HepG2 (cell line): ENCODE data around the gene C16orf90. TPM values are rescaled to one million over a fixed set of nuclear protein-coding genes. Genes with fewer than 3 reads are reported as not detected.

ENCODE experiments used
- GRHL1 ChIP-seq: sonication (generic); formaldehyde crosslinking; conservative IDR thresholded peaks from 2 replicates; pipeline ENCODE4 v1.8.0; 2022; ENCODE audit warnings: missing genetic modification reagents
- GTF2F1 ChIP-seq: fragments of 150-350 bp; IDR thresholded peaks from 2 replicates; pipeline ENCODE4 v1.6.1; 2014; ENCODE audit warnings: low read length
- KDM5A ChIP-seq: fragments of 200-600 bp; sonication (generic); IDR thresholded peaks from 2 replicates; pipeline ENCODE4 v1.7.0; 2018; ENCODE audit warnings: antibody characterized with exemption, mild to moderate bottlenecking, low read length, borderline replicate concordance
- NR2F1 ChIP-seq, 2 experiments: fragments of 450-650 bp in 1 of 2; formaldehyde crosslinking in 1 of 2; IDR thresholded peaks; 2 replicates each; pipeline versions ENCODE4 v1.5.0 to v1.6.1; 2016 to 2020; ENCODE audit warnings: mild to moderate bottlenecking in 1 of 2, missing compliant biosample characterization in 1 of 2, missing genetic modification reagents in 1 of 2, moderate library complexity in 1 of 2
- POLR2G ChIP-seq: fragments of 200-400 bp; formaldehyde crosslinking; IDR thresholded peaks from 2 replicates; pipeline ENCODE4 v1.6.1; 2018; ENCODE audit warnings: mild to moderate bottlenecking, low read depth, low read length, moderate library complexity
- ZFX ChIP-seq: sonication (generic); formaldehyde crosslinking; IDR thresholded peaks from 2 replicates; pipeline ENCODE4 v1.4.0; 2020; ENCODE audit warnings: mild to moderate bottlenecking, low read depth, missing genetic modification reagents, moderate library complexity
- ZNF720 ChIP-seq: sonication (generic); formaldehyde crosslinking; IDR thresholded peaks from 2 replicates; pipeline ENCODE4 v1.4.0; 2020; ENCODE audit warnings: missing genetic modification reagents
- ZNF790 ChIP-seq: sonication (generic); formaldehyde crosslinking; IDR thresholded peaks from 2 replicates; pipeline ENCODE4 v1.8.0; 2022; ENCODE audit warnings: missing genetic modification reagents, mild to moderate bottlenecking, borderline replicate concordance
- microRNA-seq: library from miRNA; unstranded; fragments of <30 nt; microRNA quantifications from one replicate; pipeline ENCODE4, GENCODE V29; 2020
- polyA plus RNA-seq, 8 experiments: library from polyadenylated mRNA; depleted of rRNA in 3 of 8; stranded (reverse) in 7 of 8; unstranded in 1 of 8; fragments of >200 nt; fragmentation: Illumina TruSeq in 4 of 8; extraction: Trizol in 4 of 8; gene quantifications; 2 replicates each; pipeline versions ENCODE4 v1.2.1 to v1.2.3, GENCODE V29; 2011 to 2016; ENCODE audit warnings: low read depth in 4 of 8, missing spikeins in 1 of 8, mixed read lengths in 1 of 8; ENCODE audit not compliant: insufficient read depth in 1 of 8
- small RNA-seq, 3 experiments: library from RNA; depleted of rRNA; stranded (forward); fragments of <200 nt; gene quantifications; one replicate each; pipeline ENCODE3, GENCODE V24; 2012; ENCODE audit warnings: low read depth in 2 of 3, low replicate concordance in 1 of 3; ENCODE audit not compliant: insufficient read length in 3 of 3, insufficient read depth in 2 of 3
- total RNA-seq, 5 experiments: library from RNA; depleted of rRNA; stranded (reverse); fragments of >200 nt; fragmentation: Illumina TruSeq; extraction: Trizol; gene quantifications; 2 replicates each; pipeline ENCODE4 v1.2.3, GENCODE V29; 2016; ENCODE audit warnings: low read depth in 1 of 5

Gene C16orf90
- total and polyA plus RNA-seq, 2 of the 13 experiments (the other 11 are each of a cell fraction or from before 2014, with no cell fraction given) = not detected

- TF ChIP-seq GRHL1 (CRISPR knock-in tag) (no peak), GTF2F1 (no peak), KDM5A (peak; percentile 15; the same call in 1 of the 2 replicates), ZNF720 (CRISPR knock-in tag) (no peak), POLR2G (peak; percentile 54), NR2F1 (CRISPR knock-in tag; IDR thresholded peaks at IDR 0.05) (no peak), ZNF790 (CRISPR knock-in tag) (no peak), ZFX (peak; percentile 48; the same call in 1 of the 2 replicates)
Measured at GRCh38 chr16:3444032-3444388, 51.3 kb downstream of the C16orf90 start (continued).

Small RNA genes within 50 kb of the gene (microRNA-seq; reads per million reads assigned to microRNA genes)
- gene MIR6126 = not detected

Small RNA genes within 50 kb of the gene (small RNA-seq; reads per million reads assigned to genes)
- 0 reads per million in 3 experiments for gene MIR6126

Other genes with a start within 250 kb of the C16orf90 start
- gene MEFV, start 238.9 kb downstream of the C16orf90 start, total RNA-seq (2016; rRNA removed; fragmentation: Illumina TruSeq; extraction: Trizol) = 0.11 TPM in 1 of 2 replicates, not detected in the other
- gene MEFV, start 238.9 kb downstream of the C16orf90 start, polyA plus RNA-seq (2011; rRNA removed) = 0.07 and 0.22 TPM in 2 replicates
- 40.3 and 41.2 TPM in 2 replicates for gene ZNF263, start 212.0 kb downstream of the C16orf90 start, total RNA-seq (2016; rRNA removed; fragmentation: Illumina TruSeq; extraction: Trizol)
- 10.2 and 14.7 TPM in 2 replicates for gene ZNF263, start 212.0 kb downstream of the C16orf90 start, polyA plus RNA-seq (2011; rRNA removed)
- gene TIGD7, start 190.1 kb downstream of the C16orf90 start, total RNA-seq (2016; rRNA removed; fragmentation: Illumina TruSeq; extraction: Trizol) = not detected in 2 replicates
- gene TIGD7, start 190.1 kb downstream of the C16orf90 start, polyA plus RNA-seq (2011; rRNA removed) = not detected in 2 replicates
- gene ZNF75A, start 190.0 kb downstream of the C16orf90 start, total RNA-seq (2016; rRNA removed; fragmentation: Illumina TruSeq; extraction: Trizol) = 1.3 and 2.1 TPM in 2 replicates
- 1.4 and 2.0 TPM in 2 replicates for gene ZNF75A, start 190.0 kb downstream of the C16orf90 start, polyA plus RNA-seq (2011; rRNA removed)
- not detected in 2 replicates for gene OR2C1, start 139.6 kb downstream of the C16orf90 start, total RNA-seq (2016; rRNA removed; fragmentation: Illumina TruSeq; extraction: Trizol)
- gene OR2C1, start 139.6 kb downstream of the C16orf90 start, polyA plus RNA-seq (2011; rRNA removed) = not detected in 2 replicates
- 10.7 and 11.7 TPM in 2 replicates for gene ZSCAN32, start 94.5 kb downstream of the C16orf90 start, total RNA-seq (2016; rRNA removed; fragmentation: Illumina TruSeq; extraction: Trizol)
- 12.7 and 12.8 TPM in 2 replicates for gene ZSCAN32, start 94.5 kb downstream of the C16orf90 start, polyA plus RNA-seq (2011; rRNA removed)
- 10.0 and 10.6 TPM in 2 replicates for gene ZNF174, start 94.3 kb downstream of the C16orf90 start, total RNA-seq (2016; rRNA removed; fragmentation: Illumina TruSeq; extraction: Trizol)
- gene ZNF174, start 94.3 kb downstream of the C16orf90 start, polyA plus RNA-seq (2011; rRNA removed) = 7.6 and 8.3 TPM in 2 replicates
- gene ZNF597, start 52.0 kb downstream of the C16orf90 start, total RNA-seq (2016; rRNA removed; fragmentation: Illumina TruSeq; extraction: Trizol) = 2.4 and 3.8 TPM in 2 replicates
- gene ZNF597, start 52.0 kb downstream of the C16orf90 start, polyA plus RNA-seq (2011; rRNA removed) = 1.2 and 1.3 TPM in 2 replicates
- 14.7 and 16.9 TPM in 2 replicates for gene NAA60, start 51.8 kb downstream of the C16orf90 start, total RNA-seq (2016; rRNA removed; fragmentation: Illumina TruSeq; extraction: Trizol)
- gene NAA60, start 51.8 kb downstream of the C16orf90 start, polyA plus RNA-seq (2011; rRNA removed) = 29.9 and 32.0 TPM in 2 replicates
- gene CLUAP1, start 5.5 kb upstream of the C16orf90 start, total RNA-seq (2016; rRNA removed; fragmentation: Illumina TruSeq; extraction: Trizol) = 19.5 and 25.9 TPM in 2 replicates
- 3.5 and 6.0 TPM in 2 replicates for gene CLUAP1, start 5.5 kb upstream of the C16orf90 start, polyA plus RNA-seq (2011; rRNA removed)
- gene NLRC3, start 81.9 kb upstream of the C16orf90 start, total RNA-seq (2016; rRNA removed; fragmentation: Illumina TruSeq; extraction: Trizol) = not detected in 2 replicates
- gene NLRC3, start 81.9 kb upstream of the C16orf90 start, polyA plus RNA-seq (2011; rRNA removed) = 0.01 TPM in 1 of 2 replicates, not detected in the other
- 2.5 and 3.6 TPM in 2 replicates for gene SLX4, start 116.1 kb upstream of the C16orf90 start, total RNA-seq (2016; rRNA removed; fragmentation: Illumina TruSeq; extraction: Trizol)
- 1.1 and 1.3 TPM in 2 replicates for gene SLX4, start 116.1 kb upstream of the C16orf90 start, polyA plus RNA-seq (2011; rRNA removed)
- gene DNASE1, start 159.2 kb upstream of the C16orf90 start, total RNA-seq (2016; rRNA removed; fragmentation: Illumina TruSeq; extraction: Trizol) = 3.7 and 7.1 TPM in 2 replicates
- gene DNASE1, start 159.2 kb upstream of the C16orf90 start, polyA plus RNA-seq (2011; rRNA removed) = 11.1 and 13.0 TPM in 2 replicates
- 112 and 127 TPM in 2 replicates for gene TRAP1, start 222.0 kb upstream of the C16orf90 start, total RNA-seq (2016; rRNA removed; fragmentation: Illumina TruSeq; extraction: Trizol)
- 240 and 283 TPM in 2 replicates for gene TRAP1, start 222.0 kb upstream of the C16orf90 start, polyA plus RNA-seq (2011; rRNA removed)